Mesenchymal stem cell (in vitro differentiated cells and primary cell): ENCODE data around the gene DBP.

Source experiments
- DNase-seq: peaks from one replicate; pipeline ENCODE4 v3.0.0-alpha.2; 2013
- H2AFZ ChIP-seq: one replicate; pipeline ENCODE4 v1.6.1; 2013; ENCODE audit warnings: low read depth, mild to moderate bottlenecking, control low read depth, inconsistent platforms, low read length, moderate library complexity
- H2AK5ac ChIP-seq: 2 replicates; pipeline ENCODE4 v1.6.1; 2013; ENCODE audit warnings: low read length, moderate library complexity, mild to moderate bottlenecking, inconsistent platforms; ENCODE audit not compliant: severe bottlenecking
- H2BK120ac ChIP-seq: one replicate; pipeline ENCODE4 v1.6.1; 2013; ENCODE audit warnings: low read depth, mild to moderate bottlenecking, inconsistent platforms, low read length, moderate library complexity
- H2BK12ac ChIP-seq, 2 experiments: one replicate each; pipeline ENCODE4 v1.6.1; 2013; ENCODE audit warnings: inconsistent platforms in 2 of 2, low read length in 2 of 2, mild to moderate bottlenecking in 2 of 2, moderate library complexity in 2 of 2, control low read depth in 1 of 2
- H2BK15ac ChIP-seq: one replicate; pipeline ENCODE4 v1.6.1; 2013; ENCODE audit warnings: mild to moderate bottlenecking, low read depth, inconsistent platforms; ENCODE audit not compliant: poor library complexity, severe bottlenecking
- H2BK5ac ChIP-seq: 2 replicates; pipeline ENCODE4 v1.6.1; 2013; ENCODE audit warnings: low read depth, mild to moderate bottlenecking, low read length, control low read depth, inconsistent platforms; ENCODE audit not compliant: poor library complexity, severe bottlenecking
- H3K14ac ChIP-seq, 2 experiments: one replicate each; pipeline ENCODE4 v1.6.1; 2013; ENCODE audit warnings: inconsistent platforms in 2 of 2, low read length in 2 of 2, control low read depth in 1 of 2, mild to moderate bottlenecking in 1 of 2, moderate library complexity in 1 of 2
- H3K18ac ChIP-seq, 2 experiments: one replicate each; pipeline ENCODE4 v1.6.1; 2013; ENCODE audit warnings: inconsistent platforms in 2 of 2, low read length in 2 of 2, control low read depth in 1 of 2, low read depth in 1 of 2, mild to moderate bottlenecking in 1 of 2
- H3K23ac ChIP-seq, 2 experiments: one replicate each; pipeline ENCODE4 v1.6.1; 2013; ENCODE audit warnings: inconsistent platforms in 2 of 2, low read length in 2 of 2, mild to moderate bottlenecking in 2 of 2, moderate library complexity in 2 of 2, control low read depth in 1 of 2
- H3K27ac ChIP-seq: 2 replicates; pipeline ENCODE4 v1.5.1; 2013; ENCODE audit warnings: mild to moderate bottlenecking, moderate library complexity, low read length, control low read depth, inconsistent platforms; ENCODE audit not compliant: poor library complexity, severe bottlenecking
- H3K27me3 ChIP-seq, 2 experiments: 2 replicates each; pipeline versions ENCODE4 v1.6.1 to v1.7.0; 2013; ENCODE audit warnings: low read length in 2 of 2, mild to moderate bottlenecking in 2 of 2, moderate library complexity in 2 of 2, control low read depth in 1 of 2, inconsistent platforms in 1 of 2; ENCODE audit not compliant: control insufficient read depth in 1 of 2, insufficient read depth in 1 of 2
- H3K36me3 ChIP-seq, 2 experiments: 2 replicates each; pipeline versions ENCODE4 v1.6.1 to v1.7.0; 2013; ENCODE audit warnings: low read length in 2 of 2, control low read depth in 1 of 2, inconsistent platforms in 1 of 2, low read depth in 1 of 2, mild to moderate bottlenecking in 1 of 2; ENCODE audit not compliant: insufficient read depth in 2 of 2, control insufficient read depth in 1 of 2
- H3K4ac ChIP-seq, 2 experiments: one replicate each; pipeline ENCODE4 v1.6.1; 2013; ENCODE audit warnings: inconsistent platforms in 2 of 2, low read length in 2 of 2, mild to moderate bottlenecking in 2 of 2, moderate library complexity in 2 of 2, control low read depth in 1 of 2, low read depth in 1 of 2
- H3K4me1 ChIP-seq: 2 replicates; pipeline ENCODE4 v1.6.1; 2013; ENCODE audit warnings: low read depth, low read length, control low read depth; ENCODE audit not compliant: control insufficient read depth, insufficient read depth
- H3K4me2 ChIP-seq: 2 replicates; pipeline ENCODE4 v1.6.1; 2013; ENCODE audit warnings: low read length, mild to moderate bottlenecking, inconsistent platforms; ENCODE audit not compliant: poor library complexity, severe bottlenecking
- H3K4me3 ChIP-seq, 2 experiments: 2 replicates each; pipeline versions ENCODE4 v1.5.1 to v1.7.0; 2013; ENCODE audit warnings: low read length in 2 of 2, mild to moderate bottlenecking in 2 of 2, control low read depth in 1 of 2, low read depth in 1 of 2; ENCODE audit not compliant: insufficient read depth in 1 of 2
- H3K79me1 ChIP-seq: replicated peaks from 2 replicates; pipeline ENCODE4 v1.6.1; 2013; ENCODE audit warnings: mild to moderate bottlenecking, control low read depth, low read length, inconsistent platforms; ENCODE audit not compliant: poor library complexity, severe bottlenecking
- H3K9ac ChIP-seq: 2 replicates; pipeline ENCODE4 v1.7.0; 2013; ENCODE audit warnings: mild to moderate bottlenecking, low read length, moderate library complexity
- H3K9me3 ChIP-seq: 2 replicates; pipeline ENCODE4 v1.7.0; 2013; ENCODE audit warnings: mild to moderate bottlenecking, low read length; ENCODE audit not compliant: control insufficient read depth
- H4K8ac ChIP-seq: one replicate; pipeline ENCODE4 v1.6.1; 2013; ENCODE audit warnings: inconsistent platforms, mild to moderate bottlenecking, low read length, moderate library complexity
- H4K91ac ChIP-seq: one replicate; pipeline ENCODE4 v1.6.1; 2013; ENCODE audit warnings: mild to moderate bottlenecking, low read length, inconsistent platforms
- WGBS: methylation state at CpG from one replicate; pipeline ENCODE4 v1.1.7; 2013; ENCODE audit warnings: mixed read lengths; 5-methylcytosine and 5-hydroxymethylcytosine counted together

Gene DBP

GRCh38 chr19:48648134-48648533 is 11.0 kb upstream of the DBP start:
- DNase-seq, result no peak
- Histone ChIP-seq H3K36me3 (no peaks in the 10 kb centered on the region), H2BK120ac (no peak overlapping the region), H2AK5ac (no peak overlapping the region), H3K27me3 (no peaks in the 10 kb centered on the region), H4K91ac (no peak overlapping the region), H3K27ac (no peak overlapping the region), H4K8ac (no peak overlapping the region), H3K4me1 (peaks cover 26% of the 10 kb centered on the region), H3K4me3 (no peak overlapping the region), H2AFZ (no peak overlapping the region), H3K14ac (no peak overlapping the region), H3K9ac (no peak overlapping the region), H2BK5ac (no peak overlapping the region), H3K9me3 (no peaks in the 10 kb centered on the region), H3K18ac (no peak overlapping the region), H3K4ac (no peak overlapping the region), H3K23ac (no peak overlapping the region), H2BK12ac (no peak overlapping the region), H3K4me2 (no peak overlapping the region), H2BK15ac (no peak overlapping the region), H3K79me1 (no peaks in the 10 kb centered on the region)
- WGBS, result 77% methylated on average over 2 of the region's 2 CpGs

GRCh38 chr19:48646722-48647216 is 9.6 kb upstream of the DBP start:
- Histone ChIP-seq H2AK5ac (peak overlapping the region; percentile 68), H3K27ac (no peak overlapping the region), H3K14ac (no peak overlapping the region), H2BK5ac (no peak overlapping the region), H3K36me3 (no peaks in the 10 kb centered on the region), H3K18ac (peak overlapping the region in 1 of 2 experiments; percentile 46), H3K4me1 (peaks cover 24% of the 10 kb centered on the region), H3K9ac (peak overlapping the region; percentile 39), H2BK12ac (peak overlapping the region in 1 of 2 experiments; percentile 77), H3K9me3 (no peaks in the 10 kb centered on the region), H3K4me3 (peak overlapping the region in 1 of 2 experiments; percentile 80), H3K4me2 (peak overlapping the region; percentile 89), H2BK120ac (no peak overlapping the region), H3K23ac (no peak overlapping the region), H3K4ac (peak overlapping the region in 1 of 2 experiments; percentile 79), H3K79me1 (no peaks in the 10 kb centered on the region), H4K8ac (no peak overlapping the region), H3K27me3 (no peaks in the 10 kb centered on the region), H2BK15ac (no peak overlapping the region), H2AFZ (no peak overlapping the region), H4K91ac (no peak overlapping the region)
- WGBS, result 44% methylated on average over 2 of the region's 10 CpGs
- DNase-seq, result no peak

GRCh38 chr19:48646001-48646721 is 9.0 kb upstream of the DBP start, which contains the start of gene CA11:
CA11 (minus strand) TSS chr19:48646187; CDS start chr19:48645632, 555 bp downstream.
- Histone ChIP-seq H3K18ac (peak within 1 kb of the TSS; percentile 58 to 98), H3K4me2 (peak within 1 kb of the TSS; percentile 89), H3K4me1 (peaks cover 24% of the 10 kb centered on the region), H2AFZ (peak within 1 kb of the TSS; percentile 92), H3K9ac (peak within 1 kb of the TSS; percentile 53), H2BK12ac (peak within 1 kb of the TSS; percentile 6 to 97), H3K4ac (peak within 1 kb of the TSS in 1 of 2 experiments; percentile 95), H3K23ac (peak within 1 kb of the TSS in 1 of 2 experiments; percentile 2), H4K8ac (peak within 1 kb of the TSS; percentile 94), H3K27ac (peak within 1 kb of the TSS; percentile 73), H2BK15ac (peak within 1 kb of the TSS; percentile 99), H2BK5ac (peak within 1 kb of the TSS; percentile 76), H3K14ac (peak within 1 kb of the TSS in 1 of 2 experiments; percentile 76), H2AK5ac (peak within 1 kb of the TSS; percentile 68), H3K9me3 (no peaks in the 10 kb centered on the region), H3K79me1 (no peaks in the 10 kb centered on the region), H4K91ac (peak within 1 kb of the TSS; percentile 47), H3K4me3 (peak within 1 kb of the TSS; percentile 58 to 80), H3K36me3 (no peaks in the 10 kb centered on the region), H3K27me3 (no peaks in the 10 kb centered on the region), H2BK120ac (peak within 1 kb of the TSS; percentile 54)
- under 1% methylated on average over 27 of the region's 33 CpGs for WGBS
- peak; percentile 89 for DNase-seq

GRCh38 chr19:48645620-48646000 is 8.4 kb upstream of the DBP start:
- Histone ChIP-seq H3K27me3 (no peaks in the 10 kb centered on the region), H3K14ac (peak overlapping the region in 1 of 2 experiments; percentile 76), H2AK5ac (peak overlapping the region; percentile 41), H3K18ac (peak overlapping the region; percentile 48 to 98), H2BK5ac (no peak overlapping the region), H2BK15ac (peak overlapping the region; percentile 99), H3K79me1 (no peaks in the 10 kb centered on the region), H3K9me3 (no peaks in the 10 kb centered on the region), H2BK120ac (peak overlapping the region; percentile 52), H3K9ac (peak overlapping the region; percentile 39), H3K36me3 (no peaks in the 10 kb centered on the region), H2AFZ (peak overlapping the region; percentile 92), H2BK12ac (peak overlapping the region; percentile 6 to 92), H3K4ac (peak overlapping the region in 1 of 2 experiments; percentile 95), H3K27ac (peak overlapping the region; percentile 73), H3K23ac (peak overlapping the region in 1 of 2 experiments; percentile 2), H4K8ac (peak overlapping the region; percentile 94), H3K4me2 (peak overlapping the region; percentile 89), H4K91ac (peak overlapping the region; percentile 47), H3K4me1 (peaks cover 24% of the 10 kb centered on the region), H3K4me3 (peak overlapping the region; percentile 58 to 80)
- 1% methylated on average over 6 of the region's 6 CpGs for WGBS
- DNase-seq, result no peak
